ENCODE measurements around the gene IRX2. TPM values are rescaled to one million over a fixed set of nuclear protein-coding genes. Genes with fewer than 3 reads are reported as not detected.

Gene IRX2
- total and polyA plus RNA-seq, 2 of the 8 experiments (the other 6 are each of a cell fraction or from before 2014, with no cell fraction given) = 23.4 to 40.4 TPM

GRCh38 chr5:2748179-2748860 lies 3.2 kb downstream of the IRX2 start:
- peaks cover 4 to 30% (median 30%) of the 10 kb centered on the region in 4 experiments for H3K27me3 ChIP-seq (replicated peaks in 1 of 4; ENCODE audit: control insufficient read depth in 3 of 4, extremely low read depth in 1 of 4, insufficient read depth in 3 of 4, low read length in 3 of 4)
- peaks cover 3 to 62% (median 25%) of the 10 kb centered on the region in 4 experiments; a peak in 7 of 8 replicates for H3K36me3 ChIP-seq (ENCODE audit: control insufficient read depth in 2 of 4, insufficient read depth in 4 of 4, low read length in 3 of 4)
- H4K20me1 ChIP-seq (replicated peaks in 1 of 2; ENCODE audit: control insufficient read depth in 1 of 2, insufficient read depth in 2 of 2, low read length in 2 of 2) = peaks cover 34 to 37% of the 10 kb centered on the region in 2 experiments
- H3K4me2 ChIP-seq (ENCODE audit: insufficient read depth in 1 of 2, low read depth in 2 of 2, low read length in 2 of 2) = peak overlapping the region; percentile 34 to 83; a peak in 3 of 4 replicates
- H3K23me2 ChIP-seq (ENCODE audit: low read depth, low read length) = peaks cover 20% of the 10 kb centered on the region; the same call in 1 of the 2 replicates
- DNase-seq (ENCODE audit: low read depth in 1 of 2, low spot score in 2 of 2) (no peak), FAIRE-seq (no peak)
- no peak overlapping the region for H4K91ac ChIP-seq (replicated peaks; ENCODE audit: insufficient read length, low read length)
- H4K5ac ChIP-seq (ENCODE audit: insufficient read length, low read depth, low read length) = no peak overlapping the region
- H3K4me3 ChIP-seq (ENCODE audit: extremely low read depth in 1 of 4, insufficient read depth in 2 of 4, low read depth in 3 of 4, low read length in 4 of 4) = peak overlapping the region; percentile 18 to 98 (median 35); a peak in 6 of 8 replicates
- H3K9ac ChIP-seq (replicated peaks in 1 of 4; ENCODE audit: extremely low read depth in 1 of 4, low read depth in 3 of 4, low read length in 3 of 4) = no peak overlapping the region
- H2BK120ac ChIP-seq (replicated peaks; ENCODE audit: low read depth, low read length) = no peak overlapping the region
- H3K4me1 ChIP-seq (replicated peaks in 1 of 4; ENCODE audit: control insufficient read depth in 3 of 4, insufficient read depth in 4 of 4, low read length in 3 of 4) = peaks cover 4 to 26% (median 8%) of the 10 kb centered on the region in 4 experiments
- TF ChIP-seq MAFK (IDR thresholded peaks at IDR 0.05; ENCODE audit: low read depth, low read length) (no peak), SIX5 (IDR thresholded peaks at IDR 0.05; ENCODE audit: low read depth, low read length) (no peak), CTCF (IDR thresholded peaks at IDR 0.05; ENCODE audit: control extremely low read depth in 1 of 3, insufficient read depth in 1 of 3, low read depth in 1 of 3, low read length in 3 of 3) (no peak)
- H2BK5ac ChIP-seq (ENCODE audit: low read depth, low read length) = no peak overlapping the region
- peak overlapping the region; percentile 19; the same call in 1 of the 2 replicates for H2BK12ac ChIP-seq (ENCODE audit: low read depth, low read length)
- no peaks in the 10 kb centered on the region for H3K79me1 ChIP-seq (ENCODE audit: low read depth, low read length)
- H2AFZ ChIP-seq (ENCODE audit: low read length) = no peak overlapping the region
- H3K27ac ChIP-seq (ENCODE audit: low read depth, low read length) = no peak overlapping the region
- no peak overlapping the region for H3K23ac ChIP-seq (ENCODE audit: insufficient read length)
- H3K9me3 ChIP-seq (ENCODE audit: insufficient read depth in 2 of 2, low read depth in 1 of 2, low read length in 1 of 2) = no peaks in the 10 kb centered on the region; a peak in 1 of 4 replicates
- ChIA-PET POLR2A (ENCODE audit: partially characterized antibody) (interaction anchor here (1.2 kb wide), 1 partner anchor 8 kb away, joined by 4 read pairs; no protein-coding TSS in a partner anchor), CTCF (ENCODE audit: partially characterized antibody) (no interaction called here)
- H3K14ac ChIP-seq (ENCODE audit: insufficient read length) = no peak overlapping the region
- H3K18ac ChIP-seq (ENCODE audit: extremely low read depth, low read length) = no peak overlapping the region
- no peak overlapping the region for H3K4ac ChIP-seq (replicated peaks; ENCODE audit: insufficient read length, low read depth, low read length)
- WGBS, 2 experiments (ENCODE audit: extremely low coverage in 1 of 2, insufficient coverage in 1 of 2, insufficient read length in 1 of 2, insufficient replicate concordance in 2 of 2, low coverage in 1 of 2, low lambda C conversion rate in 2 of 2, missing lambda C conversion rate in 1 of 2) = 80% methylated on average over 22 of the region's 86 CpGs; no CpG with 5 or more reads in 1 of the 2 experiments
- no peak overlapping the region for H2AK5ac ChIP-seq (ENCODE audit: low read depth, low read length)
- H3K79me2 ChIP-seq (ENCODE audit: control insufficient read depth in 1 of 2, insufficient read depth in 2 of 2, low read length in 2 of 2) = peaks cover 4 to 67% of the 10 kb centered on the region in 2 experiments; a peak in 3 of 4 replicates
- H2BK20ac ChIP-seq (ENCODE audit: low read length) = no peak overlapping the region
- H4K8ac ChIP-seq (ENCODE audit: extremely low read depth, insufficient read depth, low read length) = no peak overlapping the region; the same call in 1 of the 2 replicates
- no peak overlapping the region for H2BK15ac ChIP-seq (ENCODE audit: low read length)
- no peak overlapping the region for H3K56ac ChIP-seq (replicated peaks; ENCODE audit: insufficient read length, low read depth, low read length)
